Measurements from ENCODE around the gene SMIM23.

DNA sequence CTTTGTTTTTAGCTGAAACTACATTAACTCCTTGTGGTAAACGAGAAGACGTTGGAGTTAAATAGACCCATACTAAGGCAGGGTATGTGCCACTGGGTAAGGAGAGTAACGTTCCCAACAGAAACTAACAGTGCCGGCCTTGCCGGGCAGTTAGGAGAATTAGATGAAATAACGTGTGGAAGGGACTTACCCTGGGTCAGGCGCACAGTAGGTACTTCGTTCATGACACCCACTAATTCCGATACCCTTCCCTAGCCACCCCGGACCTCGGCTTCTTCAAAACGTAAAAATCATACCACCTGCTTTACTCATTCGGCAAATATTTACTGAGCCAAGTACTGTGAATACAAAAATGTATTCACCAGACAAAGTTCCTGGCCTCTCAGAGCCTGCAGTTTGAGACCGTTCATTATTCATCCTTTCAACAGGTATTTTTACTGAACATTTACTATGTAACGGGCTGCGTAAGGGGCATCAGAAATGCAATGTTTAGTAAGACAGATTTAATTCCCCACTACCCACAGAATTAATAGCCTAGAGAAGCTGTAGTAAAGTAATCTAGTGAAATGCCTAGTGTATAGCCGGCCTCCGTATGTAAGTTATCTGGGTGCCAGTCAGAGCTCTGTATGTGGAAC, 3.2 kb upstream of the SMIM23 start:
- TF ChIP-seq, protein P1, sequence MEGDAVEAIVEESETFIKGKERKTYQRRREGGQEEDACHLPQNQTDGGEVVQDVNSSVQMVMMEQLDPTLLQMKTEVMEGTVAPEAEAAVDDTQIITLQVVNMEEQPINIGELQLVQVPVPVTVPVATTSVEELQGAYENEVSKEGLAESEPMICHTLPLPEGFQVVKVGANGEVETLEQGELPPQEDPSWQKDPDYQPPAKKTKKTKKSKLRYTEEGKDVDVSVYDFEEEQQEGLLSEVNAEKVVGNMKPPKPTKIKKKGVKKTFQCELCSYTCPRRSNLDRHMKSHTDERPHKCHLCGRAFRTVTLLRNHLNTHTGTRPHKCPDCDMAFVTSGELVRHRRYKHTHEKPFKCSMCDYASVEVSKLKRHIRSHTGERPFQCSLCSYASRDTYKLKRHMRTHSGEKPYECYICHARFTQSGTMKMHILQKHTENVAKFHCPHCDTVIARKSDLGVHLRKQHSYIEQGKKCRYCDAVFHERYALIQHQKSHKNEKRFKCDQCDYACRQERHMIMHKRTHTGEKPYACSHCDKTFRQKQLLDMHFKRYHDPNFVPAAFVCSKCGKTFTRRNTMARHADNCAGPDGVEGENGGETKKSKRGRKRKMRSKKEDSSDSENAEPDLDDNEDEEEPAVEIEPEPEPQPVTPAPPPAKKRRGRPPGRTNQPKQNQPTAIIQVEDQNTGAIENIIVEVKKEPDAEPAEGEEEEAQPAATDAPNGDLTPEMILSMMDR (conservative IDR thresholded peaks at IDR 0.05; ENCODE audit: low read length) = no peak
- TF ChIP-seq EZH2phosphoT487 (IDR thresholded peaks at IDR 0.05; ENCODE audit: borderline replicate concordance, low read depth, low read length) = no peak

All from OCI-LY7 (cell line).